CD8-positive, alpha-beta memory T cell (primary cell): ENCODE data around the gene BOC. TPM values are rescaled to one million over a fixed set of nuclear protein-coding genes. Genes with fewer than 3 reads are reported as not detected.

Experiments used
- CTCF ChIA-PET: fragments of 350-600 bp; sonication (Branson Sonifier 250); formaldehyde crosslinking; loops from one replicate; lab custom pipeline; 2021; ENCODE audit warnings: antibody characterized with exemption; lab: Charles Lee
- POLR2A ChIA-PET: fragments of 350-600 bp; sonication (Branson Sonifier 250); formaldehyde crosslinking; loops from one replicate; lab custom pipeline; 2021; ENCODE audit warnings: antibody characterized with exemption; lab: Charles Lee
- DNase-seq, 5 donors: peaks; one replicate each; pipeline versions ENCODE4 v3.0.0 to v3.0.0-alpha.2; 2020 to 2022; ENCODE audit warnings: mixed read lengths in 1 of 5
- H3K27ac ChIP-seq: one replicate; pipeline ENCODE4 v1.7.0; 2013; ENCODE audit warnings: low read depth, mild to moderate bottlenecking, low read length, moderate library complexity
- H3K27me3 ChIP-seq: 2 replicates; pipeline ENCODE4 v1.7.0; 2013; ENCODE audit warnings: low read length, mild to moderate bottlenecking; ENCODE audit not compliant: insufficient read depth, poor library complexity, severe bottlenecking
- H3K36me3 ChIP-seq: 2 replicates; pipeline ENCODE4 v1.7.0; 2013; ENCODE audit warnings: mild to moderate bottlenecking, low read length, moderate library complexity; ENCODE audit not compliant: insufficient read depth
- H3K4me1 ChIP-seq: 2 replicates; pipeline ENCODE4 v1.7.0; 2013; ENCODE audit warnings: mild to moderate bottlenecking, low read length, moderate library complexity; ENCODE audit not compliant: insufficient read depth
- H3K4me3 ChIP-seq: 2 replicates; pipeline ENCODE4 v1.7.0; 2013; ENCODE audit warnings: mild to moderate bottlenecking, low read length
- H3K9me3 ChIP-seq: 2 replicates; pipeline ENCODE4 v1.7.0; 2013; ENCODE audit warnings: mild to moderate bottlenecking, low read length
- H3K27ac Mint-ChIP-seq, 8 donors: one replicate each; pipeline ENCODE4 v1.8.0; 2020 to 2021; ENCODE audit warnings: mixed read lengths in 8 of 8, mild to moderate bottlenecking in 6 of 8, inconsistent platforms in 3 of 8, moderate library complexity in 3 of 8
- H3K27me3 Mint-ChIP-seq, 2 donors: one replicate each; pipeline ENCODE4 v1.8.0; 2020 to 2021; ENCODE audit warnings: mixed read lengths in 2 of 2, mild to moderate bottlenecking in 1 of 2, moderate library complexity in 1 of 2
- H3K36me3 Mint-ChIP-seq, 3 donors: one replicate each; pipeline ENCODE4 v1.8.0; 2020 to 2021; ENCODE audit warnings: mixed read lengths in 3 of 3, inconsistent platforms in 1 of 3, mild to moderate bottlenecking in 1 of 3
- H3K4me1 Mint-ChIP-seq, 3 donors: one replicate each; pipeline ENCODE4 v1.8.0; 2020 to 2021; ENCODE audit warnings: mixed read lengths in 3 of 3, inconsistent platforms in 1 of 3, mild to moderate bottlenecking in 1 of 3
- H3K4me3 Mint-ChIP-seq, 7 donors: one replicate each; pipeline ENCODE4 v1.8.0; 2020 to 2021; ENCODE audit warnings: mixed read lengths in 7 of 7, mild to moderate bottlenecking in 6 of 7, moderate library complexity in 4 of 7, inconsistent platforms in 2 of 7
- H3K9me3 Mint-ChIP-seq, 5 donors: one replicate each; pipeline ENCODE4 v1.8.0; 2020 to 2022; ENCODE audit warnings: mixed read lengths in 5 of 5, mild to moderate bottlenecking in 3 of 5, moderate library complexity in 2 of 5, inconsistent platforms in 1 of 5
- polyA plus RNA-seq: library from polyadenylated mRNA; unstranded; fragments of 300-500 nt; fragmentation: Illumina TruSeq; gene quantifications from one replicate; pipeline ENCODE4 v1.2.3, GENCODE V29; 2021
- total RNA-seq, 2 experiments: library from RNA; stranded (reverse); gene quantifications; one replicate each; pipeline ENCODE4 v1.2.3, GENCODE V29; 2021

BOC gene
- total and polyA plus RNA-seq, 3 experiments from 2014 or later, result not detected

DNA sequence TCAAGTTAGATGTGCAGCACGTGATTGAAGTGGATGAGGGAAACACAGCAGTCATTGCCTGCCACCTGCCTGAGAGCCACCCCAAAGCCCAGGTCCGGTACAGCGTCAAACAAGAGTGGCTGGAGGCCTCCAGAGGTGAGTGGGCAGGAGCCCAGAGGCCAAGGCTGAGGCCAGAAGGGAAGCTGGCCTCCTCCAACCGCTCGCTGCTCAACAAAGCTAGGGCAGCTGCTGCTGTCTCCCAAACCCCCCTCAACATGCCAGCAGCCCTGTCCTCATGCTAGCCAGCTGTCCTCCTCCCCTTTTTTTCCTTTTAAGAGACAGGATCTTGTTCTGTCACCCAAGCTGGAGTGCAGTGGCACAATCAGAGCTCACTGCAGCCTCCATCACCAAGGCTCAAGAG is 57.0 kb downstream of the BOC start:
- Mint-ChIP-seq H3K9me3 (no peaks in the 10 kb centered on the region), H3K27me3 (peaks cover 4 to 7% of the 10 kb centered on the region in 2 donors), H3K27ac (no peak overlapping the region), H3K4me3 (no peak overlapping the region), H3K4me1 (no peaks in the 10 kb centered on the region), H3K36me3 (no peaks in the 10 kb centered on the region)
- H3K27me3 ChIP-seq, result no peaks in the 10 kb centered on the region
- POLR2A ChIA-PET, result no interaction called here
- H3K36me3 ChIP-seq, result no peaks in the 10 kb centered on the region
- no peaks in the 10 kb centered on the region for H3K9me3 ChIP-seq
- H3K27ac ChIP-seq, result no peak overlapping the region
- DNase-seq, result no peak
- CTCF ChIA-PET, result no interaction called here
- H3K4me1 ChIP-seq, result no peaks in the 10 kb centered on the region
- H3K4me3 ChIP-seq, result no peak overlapping the region

DNA sequence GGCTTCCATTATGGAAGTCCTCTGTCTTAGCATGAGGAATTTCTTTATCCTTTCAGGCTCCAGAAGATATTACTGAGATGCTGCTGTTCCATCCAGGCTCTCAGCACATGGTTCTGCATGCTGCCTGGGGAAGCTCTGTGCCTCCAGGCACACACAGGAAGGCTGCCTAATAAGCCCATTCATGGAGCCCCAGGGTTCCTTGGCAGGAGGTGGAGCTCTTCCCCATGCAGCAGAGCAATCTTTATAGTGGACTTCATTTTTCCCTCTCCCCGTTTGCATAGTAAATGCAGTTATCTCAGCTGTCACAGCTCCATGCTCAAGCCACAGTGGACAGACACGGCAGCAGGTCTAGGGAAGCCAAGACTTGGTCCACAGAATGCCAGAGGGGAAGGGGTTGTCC is 57.6 kb downstream of the BOC start:
- Mint-ChIP-seq H3K36me3 (no peaks in the 10 kb centered on the region), H3K9me3 (no peaks in the 10 kb centered on the region), H3K4me1 (no peaks in the 10 kb centered on the region), H3K27me3 (peaks cover 3 to 6% of the 10 kb centered on the region in 2 donors), H3K4me3 (no peak overlapping the region), H3K27ac (no peak overlapping the region)
- H3K4me1 ChIP-seq, result no peaks in the 10 kb centered on the region
- no peaks in the 10 kb centered on the region for H3K27me3 ChIP-seq
- no peaks in the 10 kb centered on the region for H3K36me3 ChIP-seq
- ChIA-PET CTCF (no interaction called here), POLR2A (no interaction called here)
- H3K27ac ChIP-seq, result no peak overlapping the region
- H3K9me3 ChIP-seq, result no peaks in the 10 kb centered on the region
- H3K4me3 ChIP-seq, result no peak overlapping the region
- no peak for DNase-seq

DNA sequence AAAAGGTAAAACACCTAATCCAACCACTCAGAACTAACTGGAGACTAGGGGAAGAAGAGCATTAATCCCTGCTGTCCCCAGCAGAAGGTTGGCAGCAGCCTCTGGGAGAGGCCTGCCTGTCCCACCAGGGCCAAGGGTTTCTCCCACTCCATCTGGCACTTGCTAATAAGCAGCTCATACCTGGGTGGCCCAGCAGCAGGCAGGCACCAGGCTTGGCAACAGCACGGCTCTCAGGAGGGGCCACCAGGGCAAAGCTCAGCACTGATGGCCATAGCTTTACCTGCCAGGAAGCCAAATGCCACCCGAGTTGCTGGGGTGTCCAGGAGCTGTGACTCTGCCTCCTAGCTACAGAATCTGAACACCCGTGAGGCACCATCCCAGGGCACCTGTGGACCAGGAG is 58.3 kb downstream of the BOC start:
- Mint-ChIP-seq H3K4me1 (no peaks in the 10 kb centered on the region), H3K9me3 (no peaks in the 10 kb centered on the region), H3K27ac (no peak overlapping the region), H3K36me3 (no peaks in the 10 kb centered on the region), H3K27me3 (peaks cover 2 to 6% of the 10 kb centered on the region in 2 donors), H3K4me3 (no peak overlapping the region)
- Histone ChIP-seq H3K4me1 (no peaks in the 10 kb centered on the region), H3K4me3 (no peak overlapping the region), H3K27me3 (no peaks in the 10 kb centered on the region), H3K9me3 (no peaks in the 10 kb centered on the region), H3K27ac (no peak overlapping the region), H3K36me3 (no peaks in the 10 kb centered on the region)
- ChIA-PET POLR2A (no interaction called here), CTCF (interaction anchor here (1.2 kb wide), 1 partner anchor 19 kb away, joined by 4 read pairs; no protein-coding TSS in a partner anchor)
- no peak for DNase-seq

DNA sequence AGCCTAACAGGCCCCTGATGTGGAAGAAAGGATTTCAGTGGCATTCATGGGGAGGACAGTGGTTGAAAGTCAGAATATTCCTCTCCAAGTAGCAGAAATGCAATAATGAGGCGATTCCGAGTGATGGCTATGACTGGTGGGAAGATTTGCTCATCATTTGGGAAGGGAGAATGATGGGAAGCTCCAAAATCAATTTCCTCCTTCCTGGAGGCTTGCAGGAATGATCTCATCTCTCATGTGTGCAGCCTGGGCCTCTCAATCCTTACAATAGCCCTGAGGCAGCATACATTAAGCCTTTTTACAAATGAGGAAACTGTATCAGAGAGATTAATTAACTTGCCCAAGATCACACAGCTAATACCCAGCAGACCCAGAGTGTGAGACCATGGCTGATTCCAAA is 58.7 kb downstream of the BOC start:
- Histone ChIP-seq H3K4me1 (no peaks in the 10 kb centered on the region), H3K36me3 (no peaks in the 10 kb centered on the region), H3K27me3 (no peaks in the 10 kb centered on the region), H3K9me3 (no peaks in the 10 kb centered on the region), H3K27ac (no peak overlapping the region), H3K4me3 (no peak overlapping the region)
- H3K4me3 Mint-ChIP-seq, result no peak overlapping the region
- DNase-seq, result no peak
- H3K4me1 Mint-ChIP-seq, result no peaks in the 10 kb centered on the region
- CTCF ChIA-PET, result interaction anchor here (1.2 kb wide), 1 partner anchor 18 kb away, joined by 4 read pairs; no protein-coding TSS in a partner anchor
- no peaks in the 10 kb centered on the region for H3K9me3 Mint-ChIP-seq
- POLR2A ChIA-PET, result no interaction called here
- no peak overlapping the region for H3K27ac Mint-ChIP-seq
- H3K36me3 Mint-ChIP-seq, result no peaks in the 10 kb centered on the region
- H3K27me3 Mint-ChIP-seq, result peaks cover 2 to 6% of the 10 kb centered on the region in 2 donors

DNA sequence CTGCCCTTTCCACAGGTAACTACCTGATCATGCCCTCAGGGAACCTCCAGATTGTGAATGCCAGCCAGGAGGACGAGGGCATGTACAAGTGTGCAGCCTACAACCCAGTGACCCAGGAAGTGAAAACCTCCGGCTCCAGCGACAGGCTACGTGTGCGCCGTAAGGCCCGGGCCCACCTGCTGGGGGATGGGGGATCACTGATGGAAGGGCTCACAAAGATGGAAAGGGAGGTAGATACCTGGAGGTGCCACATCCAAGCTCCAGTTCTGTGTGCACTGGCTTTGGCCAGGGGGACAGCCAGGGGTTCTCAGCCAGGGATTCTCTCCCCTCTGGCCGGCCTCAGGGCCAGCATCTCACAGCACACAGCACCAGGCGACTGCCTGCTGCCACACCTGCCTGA is 59.4 kb downstream of the BOC start:
- no peak for DNase-seq
- H3K27me3 ChIP-seq, result no peaks in the 10 kb centered on the region
- peak overlapping the region in 1 of 8 donors; percentile 9 for H3K27ac Mint-ChIP-seq
- no peaks in the 10 kb centered on the region for H3K4me1 ChIP-seq
- H3K4me3 ChIP-seq, result no peak overlapping the region
- no peaks in the 10 kb centered on the region for H3K36me3 ChIP-seq
- peaks cover 0 to under 1% (median under 1%) of the 10 kb centered on the region in 3 donors for H3K4me1 Mint-ChIP-seq
- no peak overlapping the region for H3K27ac ChIP-seq
- CTCF ChIA-PET, result interaction anchor here (1.2 kb wide), 1 partner anchor 18 kb away, joined by 4 read pairs; no protein-coding TSS in a partner anchor
- H3K27me3 Mint-ChIP-seq, result peaks cover 2 to 6% of the 10 kb centered on the region in 2 donors
- no peaks in the 10 kb centered on the region for H3K9me3 ChIP-seq
- no peaks in the 10 kb centered on the region for H3K36me3 Mint-ChIP-seq
- POLR2A ChIA-PET, result no interaction called here
- no peak overlapping the region for H3K4me3 Mint-ChIP-seq
- no peaks in the 10 kb centered on the region for H3K9me3 Mint-ChIP-seq

DNA sequence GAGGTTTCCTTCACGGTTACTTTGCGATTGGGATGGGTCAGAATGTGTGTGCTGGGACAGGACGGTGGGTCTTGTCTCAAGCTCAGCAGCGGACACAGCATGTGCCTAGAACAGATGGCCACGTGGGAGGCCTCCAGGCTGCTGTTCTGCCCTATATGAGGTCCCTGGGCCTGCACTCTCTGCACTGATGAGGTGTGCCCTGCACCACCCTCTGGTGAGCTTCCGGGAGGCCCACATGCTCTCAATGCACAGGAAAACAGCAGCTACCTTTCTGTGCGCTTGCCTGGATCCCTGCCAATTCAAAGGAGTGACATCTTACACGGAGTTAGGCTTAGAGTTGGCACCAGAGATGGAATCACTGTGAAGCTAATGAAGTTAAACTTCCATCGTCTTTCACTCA is 59.8 kb downstream of the BOC start:
- CTCF ChIA-PET, result no interaction called here
- Mint-ChIP-seq H3K4me1 (peaks cover 1 to 5% (median 5%) of the 10 kb centered on the region in 3 donors), H3K27ac (no peak overlapping the region), H3K4me3 (no peak overlapping the region), H3K9me3 (no peaks in the 10 kb centered on the region), H3K36me3 (no peaks in the 10 kb centered on the region), H3K27me3 (peaks cover 2 to 9% of the 10 kb centered on the region in 2 donors)
- DNase-seq, result no peak
- no peak overlapping the region for H3K4me3 ChIP-seq
- no peaks in the 10 kb centered on the region for H3K9me3 ChIP-seq
- no peak overlapping the region for H3K27ac ChIP-seq
- H3K4me1 ChIP-seq, result no peaks in the 10 kb centered on the region
- H3K27me3 ChIP-seq, result no peaks in the 10 kb centered on the region
- POLR2A ChIA-PET, result no interaction called here
- H3K36me3 ChIP-seq, result no peaks in the 10 kb centered on the region

DNA sequence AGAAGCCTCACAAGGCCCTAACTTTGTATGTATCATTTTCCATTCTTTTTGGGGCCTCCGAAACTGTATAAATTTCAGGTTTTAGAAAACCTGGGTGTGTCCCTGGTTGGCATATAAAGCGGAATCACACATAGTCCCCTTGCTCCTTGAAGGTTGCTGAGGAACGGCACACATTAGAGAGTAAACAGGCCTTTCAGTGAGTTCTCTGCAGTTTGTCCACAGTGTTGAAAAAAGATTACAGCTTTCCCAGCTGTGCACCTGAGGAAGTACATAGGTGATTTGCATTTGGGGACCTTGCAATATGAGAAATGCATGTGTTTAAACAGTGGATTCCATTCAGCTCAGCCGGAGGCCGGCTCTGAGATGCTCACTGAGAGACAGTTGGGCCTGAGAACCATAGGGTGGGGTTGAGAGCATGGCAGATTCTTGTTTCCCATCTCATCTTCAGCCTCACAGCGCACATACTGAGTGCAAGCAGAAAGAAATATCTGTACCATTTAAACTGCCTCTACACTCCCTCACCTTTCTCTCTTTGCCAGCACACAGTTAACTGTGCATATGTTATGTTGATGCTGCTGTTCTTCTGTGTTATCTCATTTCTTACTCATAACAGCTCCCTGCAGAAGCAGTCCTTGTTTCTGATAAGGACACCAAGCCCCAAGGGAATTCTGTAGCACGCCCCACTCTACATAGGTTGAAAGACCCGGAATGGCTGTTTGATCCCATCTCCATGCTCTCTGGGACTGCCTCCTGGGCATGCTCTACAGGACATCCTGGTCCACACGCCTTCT is 60.4 kb downstream of the BOC start:
- Mint-ChIP-seq H3K27ac (no peak overlapping the region), H3K36me3 (no peaks in the 10 kb centered on the region), H3K9me3 (no peaks in the 10 kb centered on the region), H3K4me3 (no peak overlapping the region), H3K4me1 (peaks cover 2 to 11% (median 8%) of the 10 kb centered on the region in 3 donors), H3K27me3 (peaks cover 2 to 10% of the 10 kb centered on the region in 2 donors)
- Histone ChIP-seq H3K9me3 (no peaks in the 10 kb centered on the region), H3K4me3 (no peak overlapping the region), H3K4me1 (no peaks in the 10 kb centered on the region), H3K27me3 (no peaks in the 10 kb centered on the region), H3K36me3 (no peaks in the 10 kb centered on the region), H3K27ac (no peak overlapping the region)
- ChIA-PET POLR2A (no interaction called here), CTCF (no interaction called here)
- no peak for DNase-seq

DNA sequence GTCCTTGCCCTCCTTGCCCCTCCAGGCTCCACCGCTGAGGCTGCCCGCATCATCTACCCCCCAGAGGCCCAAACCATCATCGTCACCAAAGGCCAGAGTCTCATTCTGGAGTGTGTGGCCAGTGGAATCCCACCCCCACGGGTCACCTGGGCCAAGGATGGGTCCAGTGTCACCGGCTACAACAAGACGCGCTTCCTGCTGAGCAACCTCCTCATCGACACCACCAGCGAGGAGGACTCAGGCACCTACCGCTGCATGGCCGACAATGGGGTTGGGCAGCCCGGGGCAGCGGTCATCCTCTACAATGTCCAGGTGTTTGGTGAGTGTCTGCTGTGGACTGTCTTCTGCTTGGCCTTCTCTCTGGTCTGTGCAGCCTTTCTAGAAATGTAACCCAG is 61.0 kb downstream of the BOC start:
- Mint-ChIP-seq H3K36me3 (no peaks in the 10 kb centered on the region), H3K9me3 (no peaks in the 10 kb centered on the region), H3K27me3 (peaks cover 2 to 11% of the 10 kb centered on the region in 2 donors), H3K4me1 (peaks cover 2 to 11% (median 8%) of the 10 kb centered on the region in 3 donors), H3K4me3 (no peak overlapping the region), H3K27ac (no peak overlapping the region)
- ChIA-PET CTCF (no interaction called here), POLR2A (no interaction called here)
- Histone ChIP-seq H3K4me3 (no peak overlapping the region), H3K9me3 (no peaks in the 10 kb centered on the region), H3K27ac (no peak overlapping the region), H3K27me3 (no peaks in the 10 kb centered on the region), H3K4me1 (no peaks in the 10 kb centered on the region), H3K36me3 (no peaks in the 10 kb centered on the region)
- no peak for DNase-seq
